ENCODE data around the gene FAM240B.

- TF ChIP-seq CTCF (IDR thresholded peaks at IDR 0.05; ENCODE audit: low read depth, low read length) = no peak
- TF ChIP-seq POLR2A (IDR thresholded peaks at IDR 0.05; ENCODE audit: extremely low read depth, insufficient read length) = no peak
- no peak for TF ChIP-seq MAX (IDR thresholded peaks at IDR 0.05; ENCODE audit: low read depth, low read length)
These were observed 19.2 kb downstream of the FAM240B start for GRCh38 chr9:38700695-38701094.
